Astrocyte (in vitro differentiated cells and primary cell): Measurements from ENCODE around the gene COL6A3.

Experiments used
- EZH2 ChIP-seq: IDR thresholded peaks from 2 replicates; pipeline ENCODE4 v1.6.1; 2012; ENCODE audit warnings: mild to moderate bottlenecking, low read length, inconsistent platforms; ENCODE audit not compliant: insufficient read depth
- TF ChIP-seq, protein P1 (sequence below): IDR thresholded peaks from 2 replicates; pipeline ENCODE4 v1.5.1; 2011; ENCODE audit warnings: low read depth, mild to moderate bottlenecking, inconsistent platforms, low read length, moderate library complexity; ENCODE audit not compliant: insufficient read depth

DNA sequence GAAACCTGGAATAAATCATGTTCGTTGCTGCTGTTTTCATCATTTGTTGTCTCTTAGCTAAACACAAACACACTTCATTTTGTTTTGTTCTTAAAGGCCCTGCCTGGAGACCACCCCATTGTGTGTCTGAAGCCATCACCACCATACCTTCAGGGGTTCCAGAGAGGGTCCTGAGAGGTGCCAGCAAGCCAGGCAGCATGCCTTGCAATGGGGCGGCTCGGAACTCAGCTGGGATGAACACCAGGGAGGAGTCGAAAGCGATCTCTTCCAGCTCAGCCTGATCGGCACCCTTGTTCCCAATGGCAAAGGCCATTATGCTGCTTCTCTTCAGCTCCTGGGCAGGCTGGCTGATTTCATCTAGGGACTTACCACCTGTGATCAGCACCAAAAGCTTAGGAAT, 33.2 kb downstream of the COL6A3 start:
- TF ChIP-seq, protein P1, sequence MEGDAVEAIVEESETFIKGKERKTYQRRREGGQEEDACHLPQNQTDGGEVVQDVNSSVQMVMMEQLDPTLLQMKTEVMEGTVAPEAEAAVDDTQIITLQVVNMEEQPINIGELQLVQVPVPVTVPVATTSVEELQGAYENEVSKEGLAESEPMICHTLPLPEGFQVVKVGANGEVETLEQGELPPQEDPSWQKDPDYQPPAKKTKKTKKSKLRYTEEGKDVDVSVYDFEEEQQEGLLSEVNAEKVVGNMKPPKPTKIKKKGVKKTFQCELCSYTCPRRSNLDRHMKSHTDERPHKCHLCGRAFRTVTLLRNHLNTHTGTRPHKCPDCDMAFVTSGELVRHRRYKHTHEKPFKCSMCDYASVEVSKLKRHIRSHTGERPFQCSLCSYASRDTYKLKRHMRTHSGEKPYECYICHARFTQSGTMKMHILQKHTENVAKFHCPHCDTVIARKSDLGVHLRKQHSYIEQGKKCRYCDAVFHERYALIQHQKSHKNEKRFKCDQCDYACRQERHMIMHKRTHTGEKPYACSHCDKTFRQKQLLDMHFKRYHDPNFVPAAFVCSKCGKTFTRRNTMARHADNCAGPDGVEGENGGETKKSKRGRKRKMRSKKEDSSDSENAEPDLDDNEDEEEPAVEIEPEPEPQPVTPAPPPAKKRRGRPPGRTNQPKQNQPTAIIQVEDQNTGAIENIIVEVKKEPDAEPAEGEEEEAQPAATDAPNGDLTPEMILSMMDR, result no peak
- no peak for TF ChIP-seq EZH2
